Rectal smooth muscle tissue (tissue), 1 donor: ENCODE results near the gene GARIN5B.
"Not testable (repeated sequence)": the region's sequence is repeated elsewhere in the genome, so short reads cannot be mapped to it uniquely, and the experiment has no call there.

Source experiments
- H3K27ac ChIP-seq: one replicate; pipeline ENCODE4 v1.7.0; 2013; ENCODE audit warnings: low read depth, low read length, inconsistent platforms
- H3K27me3 ChIP-seq: one replicate; pipeline ENCODE4 v1.7.0; 2013; ENCODE audit warnings: low read length; ENCODE audit not compliant: control insufficient read depth, insufficient read depth
- H3K36me3 ChIP-seq: one replicate; pipeline ENCODE4 v1.7.0; 2013; ENCODE audit warnings: low read length; ENCODE audit not compliant: control insufficient read depth, insufficient read depth
- H3K4me1 ChIP-seq: one replicate; pipeline ENCODE4 v1.7.0; 2013; ENCODE audit warnings: low read length; ENCODE audit not compliant: control insufficient read depth, insufficient read depth
- H3K4me3 ChIP-seq: one replicate; pipeline ENCODE4 v1.7.0; 2013; ENCODE audit warnings: low read length
- H3K9ac ChIP-seq: one replicate; pipeline ENCODE4 v1.7.0; 2013; ENCODE audit warnings: low read length

The GARIN5B gene

GRCh38 chr19:55336101-55336500, 27.0 kb downstream of the GARIN5B start:
- Histone ChIP-seq H3K27ac (no peak overlapping the region), H3K36me3 (no peaks in the 10 kb centered on the region), H3K4me3 (no peak overlapping the region), H3K4me1 (peaks cover 2% of the 10 kb centered on the region), H3K9ac (no peak overlapping the region), H3K27me3 (no peaks in the 10 kb centered on the region)

- Histone ChIP-seq H3K9ac (no peak overlapping the region), H3K36me3 (no peaks in the 10 kb centered on the region), H3K4me3 (no peak overlapping the region), H3K4me1 (peaks cover 2% of the 10 kb centered on the region), H3K27ac (no peak overlapping the region), H3K27me3 (no peaks in the 10 kb centered on the region)
Measured at GRCh38 chr19:55333870-55334269, 29.2 kb downstream of the GARIN5B start.

- not testable (repeated sequence) for H3K4me1 ChIP-seq, H3K36me3 ChIP-seq, H3K27me3 ChIP-seq, H3K27ac ChIP-seq, H3K9ac ChIP-seq, H3K4me3 ChIP-seq
Measured at GRCh38 chr19:55329791-55330190, 33.3 kb downstream of the GARIN5B start.

GRCh38 chr19:55328774-55329318, 34.2 kb downstream of the GARIN5B start:
- H3K36me3 ChIP-seq, H3K9ac ChIP-seq, H3K27me3 ChIP-seq, H3K4me3 ChIP-seq, H3K27ac ChIP-seq, H3K4me1 ChIP-seq: not testable (repeated sequence)

- Histone ChIP-seq H3K27me3 (peaks cover 4% of the 10 kb centered on the region), H3K4me1 (no peaks in the 10 kb centered on the region), H3K4me3 (no peak within 1 kb of the TSS), H3K36me3 (no peaks in the 10 kb centered on the region), H3K27ac (no peak within 1 kb of the TSS), H3K9ac (no peak within 1 kb of the TSS)
Measured at GRCh38 chr19:55325172-55325571, 37.9 kb downstream of the GARIN5B start, which contains the start of gene TMEM150B. TMEM150B (minus strand) TSS chr19:55325341; CDS start chr19:55321036, 4,305 bp downstream.

GRCh38 chr19:55324662-55325061, 38.4 kb downstream of the GARIN5B start:
- Histone ChIP-seq H3K27me3 (peaks cover 4% of the 10 kb centered on the region), H3K4me3 (no peak overlapping the region), H3K27ac (no peak overlapping the region), H3K9ac (no peak overlapping the region), H3K4me1 (no peaks in the 10 kb centered on the region), H3K36me3 (no peaks in the 10 kb centered on the region)

- Histone ChIP-seq H3K4me3 (no peak overlapping the region), H3K36me3 (no peaks in the 10 kb centered on the region), H3K27ac (no peak overlapping the region), H3K9ac (no peak overlapping the region), H3K4me1 (no peaks in the 10 kb centered on the region), H3K27me3 (peaks cover 4% of the 10 kb centered on the region)
Measured at GRCh38 chr19:55322204-55322885, 40.7 kb downstream of the GARIN5B start.

GRCh38 chr19:55321466-55322137, 41.5 kb downstream of the GARIN5B start:
- peaks cover 4% of the 10 kb centered on the region for H3K27me3 ChIP-seq
- H3K4me3 ChIP-seq: no peak overlapping the region
- no peak overlapping the region for H3K27ac ChIP-seq
- no peak overlapping the region for H3K9ac ChIP-seq
- no peaks in the 10 kb centered on the region for H3K4me1 ChIP-seq
- no peaks in the 10 kb centered on the region for H3K36me3 ChIP-seq

GRCh38 chr19:55320844-55321419, 42.1 kb downstream of the GARIN5B start:
- Histone ChIP-seq H3K9ac (no peak overlapping the region), H3K27ac (no peak overlapping the region)

GRCh38 chr19:55319785-55320184, 43.3 kb downstream of the GARIN5B start:
- peaks cover 4% of the 10 kb centered on the region for H3K27me3 ChIP-seq
- no peak overlapping the region for H3K27ac ChIP-seq
- H3K9ac ChIP-seq: no peak overlapping the region
- H3K36me3 ChIP-seq: no peaks in the 10 kb centered on the region
- H3K4me1 ChIP-seq: no peaks in the 10 kb centered on the region
- no peak overlapping the region for H3K4me3 ChIP-seq

More at GRCh38 chr19:55320844-55321419, 42.1 kb downstream of the GARIN5B start:
- Histone ChIP-seq H3K4me1 (no peaks in the 10 kb centered on the region), H3K4me3 (no peak overlapping the region), H3K36me3 (no peaks in the 10 kb centered on the region), H3K27me3 (peaks cover 4% of the 10 kb centered on the region)

- Histone ChIP-seq H3K27me3 (peaks cover 4% of the 10 kb centered on the region), H3K36me3 (no peaks in the 10 kb centered on the region), H3K27ac (no peak overlapping the region), H3K4me1 (no peaks in the 10 kb centered on the region), H3K4me3 (no peak overlapping the region), H3K9ac (no peak overlapping the region)
Measured at GRCh38 chr19:55316646-55317045, 46.4 kb downstream of the GARIN5B start.

GRCh38 chr19:55315956-55316525, 47.0 kb downstream of the GARIN5B start:
- Histone ChIP-seq H3K36me3 (no peaks in the 10 kb centered on the region), H3K9ac (no peak overlapping the region), H3K27ac (no peak overlapping the region), H3K27me3 (peaks cover 3% of the 10 kb centered on the region), H3K4me3 (no peak overlapping the region), H3K4me1 (no peaks in the 10 kb centered on the region)
